Thyroid gland (tissue), 4 donors: ENCODE data around the gene PROC. TPM values are rescaled to one million over a fixed set of nuclear protein-coding genes. Genes with fewer than 3 reads are reported as not detected.
A peak's percentile ranks its signal among the peaks of the same experiment; 100 is the strongest.

Source experiments
- DNase-seq, 2 donors: peaks; one replicate each; pipeline ENCODE4 v3.0.0-alpha.2; 2019
- H3K27ac ChIP-seq, 3 donors: fragments of 200-600 bp; sonication (generic); 1 replicate in 2 of 3; 2 replicates in 1 of 3; pipeline ENCODE4 v1.5.1; 2016 to 2019; ENCODE audit warnings: mild to moderate bottlenecking in 1 of 3, moderate library complexity in 1 of 3
- H3K27me3 ChIP-seq: fragments of 200-600 bp; sonication (generic); one replicate; pipeline ENCODE4 v1.5.1; 2019
- H3K36me3 ChIP-seq, 2 donors: fragments of 200-600 bp; sonication (generic); one replicate each; pipeline ENCODE4 v1.5.1; 2016 to 2019
- H3K4me1 ChIP-seq, 2 donors: fragments of 200-600 bp; sonication (generic); one replicate each; pipeline ENCODE4 v1.5.1; 2017 to 2019
- H3K4me3 ChIP-seq, 3 donors: fragments of 200-600 bp; sonication (generic); replicated peaks in 1 of 3; 1 replicate in 2 of 3; 2 replicates in 1 of 3; pipeline ENCODE4 v1.5.1; 2016; ENCODE audit warnings: mild to moderate bottlenecking in 1 of 3
- H3K9me3 ChIP-seq: fragments of 200-600 bp; sonication (generic); one replicate; pipeline ENCODE4 v1.5.1; 2017
- CTCF ChIP-seq, 6 experiments: fragments of 200-600 bp in 3 of 6; fragments of 450-650 bp in 3 of 6; sonication (generic) in 3 of 6; IDR thresholded peaks; one replicate each; pipeline ENCODE4 v1.5.1; 2016 to 2019; ENCODE audit warnings: antibody characterized with exemption in 6 of 6, mild to moderate bottlenecking in 2 of 6, inconsistent platforms in 1 of 6, moderate library complexity in 1 of 6
- POLR2A ChIP-seq, 2 donors: fragments of 450-650 bp; IDR thresholded peaks; one replicate each; pipeline ENCODE4 v1.6.1; 2017; ENCODE audit warnings: antibody characterized with exemption in 2 of 2, mild to moderate bottlenecking in 2 of 2, moderate library complexity in 1 of 2
- WGBS, 2 donors: methylation state at CpG; one replicate each; pipeline ENCODE4 v1.1.5; 2017; 5-methylcytosine and 5-hydroxymethylcytosine counted together
- intact Hi-C: fragments of 100-400 bp; cut with DNase I; formaldehyde crosslinking; loops from one replicate; pipeline ENCODE4 v1.15.1; 2023
- total RNA-seq, 4 donors: library from RNA; depleted of rRNA; stranded (reverse); fragments of >200 nt; gene quantifications; one replicate each; pipeline ENCODE4 v1.2.3, GENCODE V29; 2016

PROC gene
- total RNA-seq, 4 donors from 2014 or later, result not detected

- Histone ChIP-seq H3K36me3 (no peaks in the 10 kb centered on the region), H3K9me3 (no peaks in the 10 kb centered on the region), H3K27ac (peak overlapping the region; percentile 93 to 98 (median 95)), H3K4me3 (peak overlapping the region in 2 of 3 donors; percentile 13 to 54), H3K27me3 (no peaks in the 10 kb centered on the region), H3K4me1 (peaks cover 18 to 30% of the 10 kb centered on the region in 2 donors)
- TF ChIP-seq CTCF (IDR thresholded peaks at IDR 0.05), result no peak
- no peak for TF ChIP-seq POLR2A (IDR thresholded peaks at IDR 0.05)
- 54 to 55% methylated on average over 8 of the region's 8 CpGs for whole genome bisulfite sequencing, 2 donors
- no peak for DNase-seq
- intact Hi-C loops, result no loop called here
Observed at GRCh38 chr2:127388423-127389164, 29.6 kb upstream of the PROC start.

- Histone ChIP-seq H3K27me3 (no peaks in the 10 kb centered on the region), H3K36me3 (no peaks in the 10 kb centered on the region), H3K4me3 (no peak overlapping the region), H3K27ac (no peak overlapping the region), H3K9me3 (no peaks in the 10 kb centered on the region), H3K4me1 (peaks cover 18 to 24% of the 10 kb centered on the region in 2 donors)
- TF ChIP-seq CTCF (IDR thresholded peaks at IDR 0.05) (no peak), POLR2A (IDR thresholded peaks at IDR 0.05) (no peak)
- intact Hi-C loops, result no loop called here
- DNase-seq, result no peak
- WGBS, 2 donors, result 81 to 96% methylated on average over 5 of the region's 5 CpGs
Observed at GRCh38 chr2:127389778-127390435, 28.3 kb upstream of the PROC start.

GRCh38 chr2:127392133-127392827 lies 25.9 kb upstream of the PROC start:
- TF ChIP-seq CTCF (IDR thresholded peaks at IDR 0.05) (no peak), POLR2A (IDR thresholded peaks at IDR 0.05) (no peak)
- Histone ChIP-seq H3K27me3 (no peaks in the 10 kb centered on the region), H3K4me1 (peaks cover 4 to 8% of the 10 kb centered on the region in 2 donors), H3K27ac (no peak overlapping the region), H3K4me3 (no peak overlapping the region), H3K9me3 (no peaks in the 10 kb centered on the region), H3K36me3 (no peaks in the 10 kb centered on the region)
- 90 to 95% methylated on average over 2 of the region's 2 CpGs for WGBS, 2 donors
- intact Hi-C loops, result no loop called here
- no peak for DNase-seq

GRCh38 chr2:127392828-127393578 lies 25.2 kb upstream of the PROC start:
- DNase-seq, result no peak
- Histone ChIP-seq H3K27ac (no peak overlapping the region), H3K27me3 (no peaks in the 10 kb centered on the region), H3K4me1 (peaks cover 4 to 14% of the 10 kb centered on the region in 2 donors), H3K36me3 (no peaks in the 10 kb centered on the region), H3K9me3 (no peaks in the 10 kb centered on the region), H3K4me3 (no peak overlapping the region)
- intact Hi-C loops, result no loop called here
- 96 to 97% methylated on average over 1 of the region's 1 CpG for WGBS, 2 donors
- TF ChIP-seq POLR2A (IDR thresholded peaks at IDR 0.05), result no peak
- TF ChIP-seq CTCF (IDR thresholded peaks at IDR 0.05), result no peak
